NCI-H526 treated with DMSO at 0.1 percent for 48 hours (cell line): ENCODE results near the gene SORCS2.

ENCODE experiments used
- DNase-seq: peaks from one replicate; lab custom pipeline; 2025; lab: John Stamatoyannopoulos, UW

SORCS2 gene

GRCh38 chr4:7244751-7245320 lies 52.5 kb downstream of the SORCS2 start:
- no peak for DNase-seq

- no peak for DNase-seq
Measured at GRCh38 chr4:7247521-7247920, 55.2 kb downstream of the SORCS2 start.

- no peak for DNase-seq
Measured at GRCh38 chr4:7247946-7248345, 55.6 kb downstream of the SORCS2 start.

GRCh38 chr4:7248857-7249256 lies 56.5 kb downstream of the SORCS2 start:
- no peak for DNase-seq

GRCh38 chr4:7251321-7251720 lies 59.0 kb downstream of the SORCS2 start:
- no peak for DNase-seq

GRCh38 chr4:7252051-7252450 lies 59.7 kb downstream of the SORCS2 start:
- no peak for DNase-seq

- DNase-seq, result no peak
Measured at GRCh38 chr4:7252510-7253340, 60.4 kb downstream of the SORCS2 start.

- DNase-seq, result no peak
Measured at GRCh38 chr4:7253341-7253700, 61.0 kb downstream of the SORCS2 start.

- no peak for DNase-seq
Measured at GRCh38 chr4:7253837-7254236, 61.5 kb downstream of the SORCS2 start.

GRCh38 chr4:7254736-7255487 lies 62.6 kb downstream of the SORCS2 start:
- DNase-seq, result no peak

- no peak for DNase-seq
Measured at GRCh38 chr4:7255488-7255881, 63.1 kb downstream of the SORCS2 start.

GRCh38 chr4:7255996-7256395 lies 63.7 kb downstream of the SORCS2 start:
- DNase-seq, result no peak

- no peak for DNase-seq
Measured at GRCh38 chr4:7256984-7257810, 64.9 kb downstream of the SORCS2 start.

- DNase-seq, result no peak
Measured at GRCh38 chr4:7259039-7259438, 66.7 kb downstream of the SORCS2 start.

- DNase-seq, result no peak
Measured at GRCh38 chr4:7260569-7260968, 68.2 kb downstream of the SORCS2 start.

GRCh38 chr4:7261087-7261486 lies 68.7 kb downstream of the SORCS2 start:
- DNase-seq, result peak; percentile 31

- DNase-seq, result no peak
Measured at GRCh38 chr4:7261536-7261935, 69.2 kb downstream of the SORCS2 start.

GRCh38 chr4:7262134-7262533 lies 69.8 kb downstream of the SORCS2 start:
- DNase-seq, result no peak

GRCh38 chr4:7263166-7263565 lies 70.8 kb downstream of the SORCS2 start:
- no peak for DNase-seq

GRCh38 chr4:7264694-7265093 lies 72.4 kb downstream of the SORCS2 start:
- DNase-seq, result no peak

GRCh38 chr4:7266525-7267292 lies 74.4 kb downstream of the SORCS2 start:
- no peak for DNase-seq
